HG03045 (cell line): ENCODE measurements around the gene SYT12.
"Not testable (repeated sequence)": the region's sequence is repeated elsewhere in the genome, so short reads cannot be mapped to it uniquely, and the experiment has no call there.

Experiments used
- ATAC-seq: cut with Tn5 transposase; IDR thresholded peaks from one replicate; pipeline ENCODE4 v1.9.1; 2021; ENCODE audit warnings: mild to moderate bottlenecking, moderate library complexity; ENCODE audit not compliant: unreplicated experiment

Gene SYT12

DNA sequence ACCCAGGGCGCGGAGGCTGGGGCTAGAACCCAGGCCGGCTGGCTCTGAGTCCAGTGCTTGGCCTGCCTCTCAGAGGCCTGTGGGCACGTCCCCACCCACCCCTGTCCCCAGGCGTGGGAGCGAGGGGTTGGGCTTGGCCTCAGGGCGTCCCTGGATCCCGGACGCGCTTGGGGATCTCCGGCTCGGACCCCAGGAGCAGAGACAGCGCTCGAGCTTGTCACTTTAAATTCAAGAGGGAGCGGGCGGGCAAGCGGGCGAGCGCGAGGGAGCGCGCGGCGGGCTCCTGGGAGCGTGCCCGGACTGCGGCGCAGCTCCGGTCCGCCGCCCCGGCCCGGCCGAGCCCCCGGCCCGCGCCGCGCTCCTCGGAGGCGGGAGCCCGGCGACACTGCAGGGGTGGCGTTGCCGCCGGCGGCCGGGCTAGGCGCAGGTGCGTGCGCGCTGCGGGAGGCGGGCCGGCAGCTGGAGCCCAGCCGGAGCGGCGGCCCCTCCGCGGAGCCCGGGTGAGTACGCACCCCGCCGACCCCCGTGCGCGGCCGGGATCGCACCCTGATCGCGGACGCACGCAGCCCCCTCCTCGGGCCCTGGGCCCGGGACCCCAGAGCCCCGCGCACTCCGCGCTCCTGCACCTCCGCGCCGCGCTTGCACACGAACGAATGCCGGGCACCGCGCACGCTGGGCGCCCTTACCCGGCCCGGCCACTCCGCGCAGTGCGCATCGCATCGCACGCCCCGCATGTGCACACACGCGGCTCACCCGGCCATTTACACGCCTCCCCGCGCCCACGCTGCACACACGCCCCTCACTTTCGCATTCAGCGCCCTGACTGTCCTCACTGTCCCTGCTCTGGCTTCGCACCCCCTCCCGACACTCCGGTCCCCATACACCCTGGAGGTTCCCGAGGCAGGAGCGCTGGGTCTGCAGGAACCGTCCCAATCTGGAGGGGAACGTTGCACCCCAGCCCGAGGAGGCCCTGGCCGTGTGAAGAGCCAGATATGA, at the start of gene SYT12:
TSS of gene SYT12 (plus strand) at position 174 of the 996 bp plus-strand sequence. CDS start 7,011 bp downstream, outside the sequence.
- ATAC-seq: no peak

DNA sequence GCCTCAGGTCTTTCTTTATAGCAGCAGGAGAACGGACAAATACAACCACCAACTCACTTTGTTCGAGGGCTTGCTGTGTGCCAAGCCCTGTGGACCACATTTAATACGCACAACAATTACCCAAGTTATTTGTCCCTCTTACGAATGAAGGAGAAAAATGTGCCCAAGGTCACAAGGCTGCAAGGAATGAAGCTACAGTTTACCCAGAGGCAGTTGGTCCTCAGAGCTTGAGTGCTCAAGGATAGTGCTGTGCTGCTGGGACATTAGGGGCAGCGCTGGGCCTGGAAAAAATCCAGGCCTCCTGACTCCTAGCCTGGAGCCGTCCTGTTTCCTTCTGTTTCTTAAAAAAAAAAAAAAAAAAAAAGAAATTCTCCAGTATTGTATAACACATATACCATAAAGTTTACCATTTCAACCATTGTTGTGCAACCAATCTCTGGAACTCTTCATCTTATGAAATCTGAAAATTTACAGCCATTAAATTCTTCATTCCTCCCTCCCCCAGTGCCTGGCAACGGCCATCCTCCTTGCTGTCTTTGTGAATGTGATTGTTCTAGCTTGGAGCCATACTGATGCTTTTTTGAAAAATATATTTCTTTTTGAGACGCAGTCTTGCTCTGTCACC, 48.9 kb upstream of the SYT12 start:
- no peak for ATAC-seq

DNA sequence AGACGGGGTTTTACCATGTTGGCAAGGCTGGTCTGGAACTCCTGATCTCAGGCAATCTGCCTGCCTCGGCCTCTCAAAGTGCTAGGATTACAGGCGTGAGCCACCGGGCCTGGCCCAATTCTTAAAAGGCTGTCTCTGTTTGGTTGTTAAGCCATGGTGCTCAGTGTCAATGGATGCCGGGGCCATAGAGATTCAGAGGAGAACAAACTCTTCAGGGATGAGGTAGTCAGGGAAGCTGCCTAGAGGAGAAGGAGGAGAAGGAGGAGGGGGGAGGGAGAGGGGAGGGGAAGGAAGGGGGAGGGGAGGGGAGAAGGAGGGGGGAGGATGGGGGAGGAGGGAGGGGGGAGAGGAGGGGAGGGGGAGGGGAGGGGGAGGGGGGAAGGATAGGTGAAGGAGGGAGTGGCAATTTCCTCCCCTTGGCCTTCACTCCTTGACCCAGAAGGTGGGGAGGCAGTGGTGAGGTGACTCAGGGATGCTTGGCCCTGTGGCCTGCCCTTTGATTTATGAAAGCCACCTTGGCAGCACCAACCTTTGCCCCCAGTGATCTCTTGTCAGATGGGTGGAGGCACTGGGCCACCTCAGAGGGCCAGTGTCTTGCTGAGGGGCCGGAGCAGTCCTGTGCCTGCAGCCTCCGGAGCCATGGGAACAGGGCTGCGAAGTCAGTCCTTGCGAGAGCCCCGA, 48.1 kb upstream of the SYT12 start, which contains the start of gene C11orf86:
TSS of gene C11orf86 (plus strand) at position 581 of the 681 bp plus-strand sequence. CDS start at position 640, 59 bp downstream.
- ATAC-seq: no peak

DNA sequence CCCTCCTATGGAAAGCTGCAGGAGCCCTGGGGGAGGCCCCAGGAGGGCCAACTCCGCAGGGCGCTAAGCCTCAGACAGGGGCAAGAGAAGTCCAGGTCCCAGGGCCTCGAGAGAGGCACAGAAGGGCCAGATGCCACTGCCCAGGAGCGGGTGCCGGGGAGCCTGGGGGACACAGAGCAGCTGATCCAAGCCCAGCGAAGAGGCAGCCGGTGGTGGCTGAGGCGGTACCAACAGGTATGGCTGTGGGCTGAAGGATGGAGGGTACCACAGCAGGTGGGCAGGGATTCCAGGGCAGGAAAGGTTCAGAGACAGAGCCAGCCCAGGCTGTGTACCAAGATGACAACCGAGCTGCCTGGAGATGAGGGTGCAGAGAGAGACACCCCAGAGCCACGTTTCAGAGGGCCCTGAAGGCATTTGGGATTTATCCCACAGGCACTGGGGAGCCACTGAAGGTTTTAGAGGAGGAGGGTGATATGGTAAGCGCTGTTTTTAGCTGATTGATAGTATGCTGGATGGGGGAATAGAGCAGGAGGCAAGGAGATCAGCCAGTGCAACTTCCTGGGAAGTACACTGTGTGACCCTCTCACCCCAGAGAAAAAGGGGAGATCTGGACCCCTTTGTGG, 47.4 kb upstream of the SYT12 start:
- ATAC-seq: no peak

DNA sequence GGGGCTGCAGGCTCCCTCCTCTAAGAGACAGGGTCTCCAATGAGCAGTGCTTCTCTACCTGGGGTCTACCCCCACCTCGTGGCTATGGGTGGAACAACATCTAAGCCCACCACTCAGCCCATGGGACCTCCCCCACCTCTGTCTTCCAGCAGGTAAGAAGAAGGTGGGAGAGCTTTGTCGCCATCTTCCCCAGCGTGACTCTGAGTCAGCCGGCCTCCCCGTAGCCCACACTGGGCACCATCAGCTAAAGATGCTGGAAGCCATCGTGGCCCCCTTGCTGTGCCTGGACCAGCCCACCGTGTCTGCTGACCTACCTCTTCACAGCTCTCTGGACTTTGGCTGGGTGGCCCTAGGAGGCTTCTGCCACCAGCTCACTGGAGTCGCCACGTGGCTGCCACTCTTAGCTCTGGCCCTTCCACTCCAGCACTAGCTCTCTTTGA, 46.9 kb upstream of the SYT12 start:
- no peak for ATAC-seq

DNA sequence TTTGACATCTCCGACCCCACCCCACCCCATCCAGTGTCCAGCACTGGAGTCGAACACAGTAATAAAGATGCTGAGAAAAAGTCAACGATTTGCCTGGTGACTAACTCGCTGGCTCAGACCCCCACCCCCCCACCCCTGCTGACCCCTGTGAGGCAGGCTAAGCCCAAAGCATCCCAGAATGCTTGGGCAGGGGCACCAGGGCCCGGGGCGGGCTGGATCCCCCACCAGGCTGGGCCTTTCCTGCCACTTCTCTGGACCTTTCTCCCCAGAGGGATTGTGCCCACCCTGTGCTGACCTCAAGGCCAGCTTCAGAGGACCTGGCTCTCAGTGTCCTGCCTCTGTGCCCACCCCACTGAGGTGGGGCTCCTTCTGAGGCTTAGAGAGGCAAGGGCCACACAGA, 46.0 kb upstream of the SYT12 start:
- no peak for ATAC-seq

DNA sequence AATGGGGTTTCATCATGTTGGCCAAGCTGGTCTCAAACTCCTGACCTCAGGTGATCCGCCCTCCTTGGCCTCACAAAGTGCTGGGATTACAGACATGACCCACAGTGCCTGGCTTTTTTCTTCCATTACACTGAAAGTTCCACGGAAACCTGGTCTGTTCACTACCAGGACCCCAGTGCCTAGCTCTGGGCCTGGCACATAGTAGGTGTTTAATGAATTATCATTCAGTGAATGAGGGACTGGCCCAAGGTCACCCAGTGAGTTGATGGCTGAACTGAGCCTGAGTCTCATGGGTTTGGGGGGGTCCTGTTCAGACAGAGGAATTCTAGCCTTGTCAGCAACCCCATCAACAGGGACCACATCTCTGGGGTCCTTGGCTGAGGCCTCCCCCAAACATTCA, 44.7 kb upstream of the SYT12 start:
- ATAC-seq: no peak

- ATAC-seq: no peak
Observed at GRCh38 chr11:66978717-66979116, 44.2 kb upstream of the SYT12 start.

GRCh38 chr11:66979336-66979980, 43.5 kb upstream of the SYT12 start:
- ATAC-seq: no peak

- no peak for ATAC-seq
Observed at GRCh38 chr11:66981976-66982578, 40.9 kb upstream of the SYT12 start.

GRCh38 chr11:66983275-66983924, 39.5 kb upstream of the SYT12 start:
- no peak for ATAC-seq

GRCh38 chr11:66985508-66986177, 37.3 kb upstream of the SYT12 start:
- ATAC-seq: no peak

- ATAC-seq: no peak
Observed at GRCh38 chr11:66986178-66986545, 36.8 kb upstream of the SYT12 start.

DNA sequence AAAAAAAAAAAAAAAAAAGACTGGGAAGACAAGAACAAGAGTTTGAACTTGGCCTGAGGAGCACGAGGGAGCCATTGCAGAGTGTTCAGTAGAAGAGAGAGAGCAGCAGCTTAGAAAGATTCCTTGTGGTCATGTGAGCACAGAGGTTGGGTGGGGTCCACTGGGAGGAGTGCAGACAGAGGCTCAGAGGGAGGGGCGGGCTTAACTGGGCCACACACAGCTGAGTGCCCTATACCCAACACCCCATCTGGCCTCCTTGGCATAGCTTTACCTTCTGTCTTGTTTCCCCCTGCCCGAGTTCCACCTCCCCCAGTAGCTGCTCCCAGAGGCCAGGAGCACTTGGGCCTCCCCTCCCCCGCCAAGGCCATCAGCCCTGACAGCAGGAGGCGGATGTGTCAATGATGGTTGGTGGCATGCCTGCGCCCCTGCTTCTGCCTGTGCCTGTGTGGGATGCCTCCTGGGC, 35.7 kb upstream of the SYT12 start:
- no peak for ATAC-seq

DNA sequence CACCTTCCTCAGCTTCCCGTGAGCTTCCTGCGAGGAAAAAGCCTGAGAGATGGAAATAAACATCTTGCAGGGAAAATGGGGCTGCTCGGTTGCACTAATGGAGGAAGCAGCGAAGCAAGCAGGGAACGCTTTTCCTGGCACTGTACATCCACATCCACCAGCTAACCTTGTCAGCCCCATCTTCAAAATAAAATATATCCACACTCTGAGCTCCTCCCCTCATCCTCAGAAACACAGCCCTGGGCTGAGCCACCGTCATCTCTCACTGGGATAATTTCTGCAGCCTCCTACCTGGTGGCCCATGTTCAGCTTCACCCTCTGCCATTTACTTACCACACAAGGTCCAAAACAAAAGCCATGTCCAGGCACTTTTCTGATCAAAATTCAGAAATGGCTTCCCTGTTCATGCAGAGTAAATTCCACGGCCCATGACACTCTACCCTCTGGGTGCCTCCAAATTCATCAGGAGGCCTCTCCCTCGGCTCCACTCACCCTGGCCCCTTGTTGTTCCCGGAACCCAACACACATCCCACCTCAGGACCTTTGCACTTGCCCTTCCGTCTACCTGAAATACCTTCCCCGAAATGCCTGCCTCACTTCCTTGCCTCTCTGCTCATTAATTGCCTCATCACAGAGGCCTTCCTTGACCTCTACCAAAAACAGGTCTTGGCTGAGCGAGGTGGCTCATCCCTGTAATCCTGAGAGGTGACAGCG, 34.9 kb upstream of the SYT12 start:
- no peak for ATAC-seq

- ATAC-seq: not testable (repeated sequence)
Observed at GRCh38 chr11:66988741-66989140, 34.2 kb upstream of the SYT12 start.

GRCh38 chr11:66989360-66989759, 33.6 kb upstream of the SYT12 start:
- not testable (repeated sequence) for ATAC-seq

GRCh38 chr11:66992041-66992440, 30.9 kb upstream of the SYT12 start:
- ATAC-seq: no peak
